GM12878 (cell line): Measurements from ENCODE around the gene LRP8.

Source experiments
- ASH2L ChIP-seq: fragments of 300-600, 200-600 bp; sonication (generic); IDR thresholded peaks from 2 replicates; pipeline ENCODE4 v1.6.1; 2017; ENCODE audit warnings: low read depth, mild to moderate bottlenecking, borderline replicate concordance
- CHD1 ChIP-seq: IDR thresholded peaks from 2 replicates; pipeline ENCODE4 v1.6.1; 2012; ENCODE audit warnings: low read depth, low read length, improper control_type of control experiment
- EZH2 ChIP-seq: IDR thresholded peaks from 2 replicates; pipeline ENCODE4 v1.6.1; 2012; ENCODE audit warnings: low read depth, mild to moderate bottlenecking, control low read depth, inconsistent platforms, low read length, borderline replicate concordance; ENCODE audit not compliant: control insufficient read depth
- FOXM1 ChIP-seq: IDR thresholded peaks from 2 replicates; pipeline ENCODE4 v1.6.1; 2012; ENCODE audit warnings: low read depth, mild to moderate bottlenecking, inconsistent platforms, low read length, moderate library complexity
- MAX ChIP-seq: IDR thresholded peaks from 2 replicates; pipeline ENCODE4 v1.6.1; 2012; ENCODE audit warnings: low read depth, low read length, improper control_type of control experiment
- POLR2A ChIP-seq: IDR thresholded peaks from 2 replicates; pipeline ENCODE4 v1.6.1; 2011; ENCODE audit warnings: low read depth, mild to moderate bottlenecking, low read length
- SREBF2 ChIP-seq: IDR thresholded peaks from 2 replicates; pipeline ENCODE4 v1.6.1; 2012; ENCODE audit warnings: mild to moderate bottlenecking, low read length
- YY1 ChIP-seq: IDR thresholded peaks from 2 replicates; pipeline ENCODE4 v1.6.1; 2011; ENCODE audit warnings: low read depth, mild to moderate bottlenecking, low read length
- ZBTB33 ChIP-seq: fragments of 450-650 bp; IDR thresholded peaks from 2 replicates; pipeline ENCODE4 v1.6.1; 2017; ENCODE audit warnings: mild to moderate bottlenecking
- TF ChIP-seq, protein P1 (sequence below), 3 experiments: IDR thresholded peaks in 2 of 3; conservative IDR thresholded peaks in 1 of 3; 2 replicates each; pipeline ENCODE4 v1.5.1; 2011; ENCODE audit warnings: low read depth in 3 of 3, low read length in 3 of 3, mild to moderate bottlenecking in 3 of 3, control low read depth in 2 of 3, moderate library complexity in 2 of 3, inconsistent platforms in 1 of 3, mixed read lengths in 1 of 3; ENCODE audit not compliant: control insufficient read depth in 2 of 3, insufficient read depth in 1 of 3; ENCODE audit errors: extremely low read depth in 1 of 3
- TF ChIP-seq, protein P2 (sequence below): IDR thresholded peaks from 2 replicates; pipeline ENCODE4 v1.6.1; 2012; ENCODE audit warnings: low read length, inconsistent platforms

GRCh38 chr1:53336146-53336545 is 8.3 kb upstream of the LRP8 start:
- no peak for TF ChIP-seq POLR2A
- TF ChIP-seq, protein P1, sequence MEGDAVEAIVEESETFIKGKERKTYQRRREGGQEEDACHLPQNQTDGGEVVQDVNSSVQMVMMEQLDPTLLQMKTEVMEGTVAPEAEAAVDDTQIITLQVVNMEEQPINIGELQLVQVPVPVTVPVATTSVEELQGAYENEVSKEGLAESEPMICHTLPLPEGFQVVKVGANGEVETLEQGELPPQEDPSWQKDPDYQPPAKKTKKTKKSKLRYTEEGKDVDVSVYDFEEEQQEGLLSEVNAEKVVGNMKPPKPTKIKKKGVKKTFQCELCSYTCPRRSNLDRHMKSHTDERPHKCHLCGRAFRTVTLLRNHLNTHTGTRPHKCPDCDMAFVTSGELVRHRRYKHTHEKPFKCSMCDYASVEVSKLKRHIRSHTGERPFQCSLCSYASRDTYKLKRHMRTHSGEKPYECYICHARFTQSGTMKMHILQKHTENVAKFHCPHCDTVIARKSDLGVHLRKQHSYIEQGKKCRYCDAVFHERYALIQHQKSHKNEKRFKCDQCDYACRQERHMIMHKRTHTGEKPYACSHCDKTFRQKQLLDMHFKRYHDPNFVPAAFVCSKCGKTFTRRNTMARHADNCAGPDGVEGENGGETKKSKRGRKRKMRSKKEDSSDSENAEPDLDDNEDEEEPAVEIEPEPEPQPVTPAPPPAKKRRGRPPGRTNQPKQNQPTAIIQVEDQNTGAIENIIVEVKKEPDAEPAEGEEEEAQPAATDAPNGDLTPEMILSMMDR (IDR thresholded peaks at IDR 0.05 in 2 of 3, conservative IDR thresholded peaks at IDR 0.05 in 1 of 3; ENCODE audit: control insufficient read depth in 2 of 3, extremely low read depth in 1 of 3, insufficient read depth in 1 of 3, low read depth in 3 of 3, low read length in 3 of 3), result no peak
- no peak for TF ChIP-seq EZH2
- TF ChIP-seq MAX, result no peak
- no peak for TF ChIP-seq YY1
- no peak for TF ChIP-seq FOXM1
- TF ChIP-seq ZBTB33, result no peak
- TF ChIP-seq ASH2L, result no peak
- no peak for TF ChIP-seq CHD1
- TF ChIP-seq, protein P2, sequence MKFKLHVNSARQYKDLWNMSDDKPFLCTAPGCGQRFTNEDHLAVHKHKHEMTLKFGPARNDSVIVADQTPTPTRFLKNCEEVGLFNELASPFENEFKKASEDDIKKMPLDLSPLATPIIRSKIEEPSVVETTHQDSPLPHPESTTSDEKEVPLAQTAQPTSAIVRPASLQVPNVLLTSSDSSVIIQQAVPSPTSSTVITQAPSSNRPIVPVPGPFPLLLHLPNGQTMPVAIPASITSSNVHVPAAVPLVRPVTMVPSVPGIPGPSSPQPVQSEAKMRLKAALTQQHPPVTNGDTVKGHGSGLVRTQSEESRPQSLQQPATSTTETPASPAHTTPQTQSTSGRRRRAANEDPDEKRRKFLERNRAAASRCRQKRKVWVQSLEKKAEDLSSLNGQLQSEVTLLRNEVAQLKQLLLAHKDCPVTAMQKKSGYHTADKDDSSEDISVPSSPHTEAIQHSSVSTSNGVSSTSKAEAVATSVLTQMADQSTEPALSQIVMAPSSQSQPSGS, result no peak
- no peak for TF ChIP-seq SREBF2
